WERI-Rb-1 (cell line): Measurements from ENCODE around the gene NCOA7.

Source experiments
- DNase-seq: peaks from one replicate; pipeline ENCODE4 v3.0.0-alpha.2; 2020
- H3K27ac ChIP-seq: fragments of 250-450 bp; sonication (Bioruptor Pico); 2 replicates; pipeline ENCODE4 v1.5.1; 2020; ENCODE audit warnings: mild to moderate bottlenecking, moderate library complexity
- H3K27me3 ChIP-seq: fragments of 250-450 bp; sonication (Bioruptor Pico); 2 replicates; pipeline ENCODE4 v1.5.1; 2021; ENCODE audit warnings: mild to moderate bottlenecking, low read depth, moderate library complexity; ENCODE audit not compliant: insufficient read depth, severe bottlenecking
- H3K36me3 ChIP-seq: fragments of 250-450 bp; sonication (Bioruptor Pico); 2 replicates; pipeline ENCODE4 v1.5.1; 2020; ENCODE audit warnings: mild to moderate bottlenecking, moderate library complexity
- H3K4me3 ChIP-seq: 2 replicates; pipeline ENCODE4 v1.5.1; 2011; ENCODE audit warnings: low read depth, mild to moderate bottlenecking, control low read depth, low read length
- H3K9me3 ChIP-seq: fragments of 250-450 bp; sonication (Bioruptor Pico); 2 replicates; pipeline ENCODE4 v1.5.1; 2021; ENCODE audit warnings: mild to moderate bottlenecking, moderate library complexity; ENCODE audit not compliant: severe bottlenecking
- CTCF ChIP-seq: IDR thresholded peaks from 2 replicates; pipeline ENCODE4 v1.5.1; 2011; ENCODE audit warnings: low read depth, mild to moderate bottlenecking, control low read depth, inconsistent platforms, low read length

NCOA7 gene

GRCh38 chr6:125868678-125869395 lies 78.1 kb downstream of the NCOA7 start:
- no peaks in the 10 kb centered on the region for H3K36me3 ChIP-seq
- DNase-seq, result peak; percentile 60
- H3K27ac ChIP-seq, result peak overlapping the region; percentile 38
- no peak for TF ChIP-seq CTCF
- no peaks in the 10 kb centered on the region for H3K9me3 ChIP-seq
- H3K27me3 ChIP-seq, result no peaks in the 10 kb centered on the region
- H3K4me3 ChIP-seq, result no peak overlapping the region; the same call in 1 of the 2 replicates

- DNase-seq, result peak; percentile 10
- H3K36me3 ChIP-seq, result no peaks in the 10 kb centered on the region
- no peaks in the 10 kb centered on the region for H3K27me3 ChIP-seq
- H3K27ac ChIP-seq, result peak overlapping the region; percentile 38
- H3K9me3 ChIP-seq, result no peaks in the 10 kb centered on the region
- TF ChIP-seq CTCF, result no peak
- H3K4me3 ChIP-seq, result no peak overlapping the region
These were observed 78.7 kb downstream of the NCOA7 start for GRCh38 chr6:125869427-125869826.

GRCh38 chr6:125871365-125871764 lies 80.6 kb downstream of the NCOA7 start:
- H3K9me3 ChIP-seq, result no peaks in the 10 kb centered on the region

GRCh38 chr6:125872259-125872921 lies 81.6 kb downstream of the NCOA7 start:
- Histone ChIP-seq H3K27me3 (no peaks in the 10 kb centered on the region), H3K27ac (no peak overlapping the region), H3K36me3 (no peaks in the 10 kb centered on the region), H3K4me3 (no peak overlapping the region), H3K9me3 (no peaks in the 10 kb centered on the region)
- DNase-seq, result no peak
- TF ChIP-seq CTCF, result no peak

More at GRCh38 chr6:125871365-125871764, 80.6 kb downstream of the NCOA7 start:
- Histone ChIP-seq H3K27ac (no peak overlapping the region), H3K4me3 (no peak overlapping the region), H3K27me3 (no peaks in the 10 kb centered on the region), H3K36me3 (no peaks in the 10 kb centered on the region)
- DNase-seq, result no peak
- TF ChIP-seq CTCF, result no peak

GRCh38 chr6:125882243-125882642 lies 91.5 kb downstream of the NCOA7 start:
- no peak overlapping the region for H3K27ac ChIP-seq
- no peak overlapping the region for H3K4me3 ChIP-seq
- DNase-seq, result no peak
- no peak for TF ChIP-seq CTCF
- H3K36me3 ChIP-seq, result no peaks in the 10 kb centered on the region
- no peaks in the 10 kb centered on the region for H3K9me3 ChIP-seq
- H3K27me3 ChIP-seq, result no peaks in the 10 kb centered on the region
